ENCODE data around the gene ANKRD42. TPM values are rescaled to one million over a fixed set of nuclear protein-coding genes. Genes with fewer than 3 reads are reported as not detected.

Gene ANKRD42
- total and polyA plus RNA-seq, 5 experiments from 2014 or later, result 3.4 to 8.3 (median 6.5) TPM

DNA sequence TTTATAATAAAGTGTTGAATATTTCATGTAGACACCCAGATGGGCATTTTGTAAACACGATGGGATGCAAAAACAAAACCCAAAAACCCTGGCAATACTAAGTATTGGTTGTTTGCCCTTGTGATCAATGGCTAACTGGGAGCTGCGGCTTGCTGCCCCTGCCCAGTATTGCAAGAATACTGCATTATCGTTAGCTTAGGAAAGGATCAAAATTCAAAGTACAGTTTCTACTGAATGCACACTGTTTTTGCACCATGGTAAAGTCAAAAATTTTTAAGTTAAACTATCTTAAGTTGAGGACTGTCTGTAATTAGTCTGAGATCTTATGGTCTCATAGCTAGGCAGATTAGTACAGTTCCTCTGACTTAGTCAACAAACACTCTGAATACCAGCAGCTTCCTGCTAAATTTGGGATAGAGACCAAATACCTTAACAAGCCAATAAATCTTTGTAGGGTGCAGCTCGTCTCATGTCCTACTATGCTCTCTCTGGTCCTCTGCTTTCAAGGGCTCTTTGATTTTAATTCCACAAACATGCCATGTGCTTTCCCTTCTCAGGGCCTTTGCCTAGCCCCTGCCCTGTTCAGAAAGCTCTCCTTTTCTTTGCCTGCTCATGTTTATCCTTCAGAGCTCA is 88.7 kb downstream of the ANKRD42 start:
- peak overlapping the region in 7 of 10 donors; percentile 4 to 78 (median 26) for H3K4me3 Mint-ChIP-seq
- peak overlapping the region in 2 of 10 donors; percentile 38 to 77 for H3K27ac Mint-ChIP-seq
- DNase-seq (no peak), ATAC-seq (no peak)
- H3K36me3 Mint-ChIP-seq, result peaks cover 10 to 38% (median 12%) of the 10 kb centered on the region in 3 donors
- H3K4me1 Mint-ChIP-seq, result peaks cover 24 to 56% (median 46%) of the 10 kb centered on the region in 4 donors
- H3K9me3 Mint-ChIP-seq, result peaks cover 0 to 6% (median 0%) of the 10 kb centered on the region in 9 donors
- no peaks in the 10 kb centered on the region for H3K27me3 Mint-ChIP-seq
- POLR2A ChIA-PET, result interaction anchor here (0.8 to 1.4 kb wide), 2 partner anchors 33 to 126 kb away, joined by 3 to 6 read pairs; partner anchors contain the start of gene PCF11

DNA sequence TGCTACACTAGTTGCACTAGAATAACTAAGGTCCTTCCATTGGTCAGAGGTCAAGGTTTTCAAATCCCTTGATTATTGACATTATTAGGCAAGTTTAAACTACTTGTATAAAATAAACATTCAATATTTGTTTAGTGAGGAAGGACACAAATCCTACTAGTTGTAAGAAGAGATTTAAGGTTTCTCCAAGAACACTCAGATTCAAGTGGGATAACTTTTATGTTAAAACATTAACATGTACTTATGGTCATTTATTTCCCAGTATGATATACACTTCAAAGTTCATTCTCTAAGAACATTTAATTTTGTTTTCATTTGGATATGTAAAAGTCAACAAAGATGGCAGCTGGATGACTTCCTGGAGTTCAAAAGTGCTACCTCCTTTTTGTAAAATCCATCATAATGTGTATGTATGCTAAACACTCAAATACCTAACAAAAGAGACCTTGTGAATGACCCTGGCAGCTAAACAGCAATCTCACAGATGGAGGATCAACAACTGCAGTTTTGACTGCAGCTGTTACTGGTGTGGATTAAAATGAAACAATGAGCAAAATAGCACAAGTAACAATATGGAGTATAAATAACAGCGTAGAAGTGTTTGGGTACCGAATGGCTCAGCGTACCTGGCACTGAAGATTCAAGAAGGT is 91.1 kb downstream of the ANKRD42 start:
- ATAC-seq, result no peak
- peak in 1 of 10 donors; percentile 9 for DNase-seq
- peaks cover under 1 to 15% (median 14%) of the 10 kb centered on the region in 3 donors for H3K36me3 Mint-ChIP-seq
- peak overlapping the region; percentile 98 to 100 (median 100) for H3K27ac Mint-ChIP-seq
- no peaks in the 10 kb centered on the region for H3K27me3 Mint-ChIP-seq
- H3K9me3 Mint-ChIP-seq, result peaks cover 0 to 8% (median 0%) of the 10 kb centered on the region in 9 donors
- peak overlapping the region; percentile 89 to 99 (median 98) for H3K4me3 Mint-ChIP-seq
- POLR2A ChIA-PET, result interaction anchor here (1.2 kb wide), 2 partner anchors 383 to 384 kb away, joined by 3 to 6 read pairs; partner anchors contain the start of genes DDIAS and PRCP
- peaks cover 22 to 61% (median 46%) of the 10 kb centered on the region in 4 donors for H3K4me1 Mint-ChIP-seq

DNA sequence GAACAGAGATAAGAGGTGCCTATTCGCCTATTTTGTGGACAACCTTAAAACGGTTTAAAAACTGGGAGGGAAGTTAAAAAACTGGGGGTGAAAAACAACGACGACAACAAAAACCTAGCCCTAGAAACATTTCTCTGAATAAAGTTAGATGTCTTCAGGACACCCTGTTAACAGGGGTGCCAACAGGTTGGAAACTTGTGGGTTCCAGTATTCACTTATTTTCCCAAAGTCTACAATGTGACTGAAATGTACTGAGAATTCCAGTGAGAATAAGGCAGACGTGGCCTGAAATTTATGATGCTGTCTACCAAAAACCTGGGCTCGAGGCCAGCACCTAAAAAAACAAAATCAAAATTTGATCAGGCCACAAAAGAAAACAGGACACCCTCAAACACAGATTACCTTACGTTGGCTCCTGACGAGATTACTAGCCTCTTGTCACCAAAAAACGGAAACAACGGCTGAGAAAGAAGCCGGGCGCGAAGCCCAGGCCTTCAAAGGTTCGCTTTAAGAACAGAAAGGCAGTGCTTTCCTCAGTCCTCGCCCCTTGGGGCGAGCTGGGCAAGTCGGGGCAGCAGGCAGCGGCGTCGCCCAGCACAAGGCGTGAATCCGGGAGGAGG is 91.7 kb downstream of the ANKRD42 start:
- Mint-ChIP-seq H3K27ac (peak overlapping the region; percentile 98 to 100 (median 100)), H3K36me3 (peaks cover 0 to 14% (median 9%) of the 10 kb centered on the region in 3 donors), H3K9me3 (peaks cover 0 to 8% (median 0%) of the 10 kb centered on the region in 9 donors), H3K4me1 (peaks cover 20 to 56% (median 43%) of the 10 kb centered on the region in 4 donors), H3K27me3 (no peaks in the 10 kb centered on the region), H3K4me3 (peak overlapping the region; percentile 89 to 99 (median 98))
- peak; percentile 28 to 43 for ATAC-seq
- DNase-seq, result no peak
- POLR2A ChIA-PET, result interaction anchor here (0.6 to 2.0 kb wide), 12 partner anchors 10 to 549 kb away, joined by 3 to 22 read pairs (median 4); partner anchors contain the start of genes ANKRD42, DDIAS, PCF11 and PRCP

DNA sequence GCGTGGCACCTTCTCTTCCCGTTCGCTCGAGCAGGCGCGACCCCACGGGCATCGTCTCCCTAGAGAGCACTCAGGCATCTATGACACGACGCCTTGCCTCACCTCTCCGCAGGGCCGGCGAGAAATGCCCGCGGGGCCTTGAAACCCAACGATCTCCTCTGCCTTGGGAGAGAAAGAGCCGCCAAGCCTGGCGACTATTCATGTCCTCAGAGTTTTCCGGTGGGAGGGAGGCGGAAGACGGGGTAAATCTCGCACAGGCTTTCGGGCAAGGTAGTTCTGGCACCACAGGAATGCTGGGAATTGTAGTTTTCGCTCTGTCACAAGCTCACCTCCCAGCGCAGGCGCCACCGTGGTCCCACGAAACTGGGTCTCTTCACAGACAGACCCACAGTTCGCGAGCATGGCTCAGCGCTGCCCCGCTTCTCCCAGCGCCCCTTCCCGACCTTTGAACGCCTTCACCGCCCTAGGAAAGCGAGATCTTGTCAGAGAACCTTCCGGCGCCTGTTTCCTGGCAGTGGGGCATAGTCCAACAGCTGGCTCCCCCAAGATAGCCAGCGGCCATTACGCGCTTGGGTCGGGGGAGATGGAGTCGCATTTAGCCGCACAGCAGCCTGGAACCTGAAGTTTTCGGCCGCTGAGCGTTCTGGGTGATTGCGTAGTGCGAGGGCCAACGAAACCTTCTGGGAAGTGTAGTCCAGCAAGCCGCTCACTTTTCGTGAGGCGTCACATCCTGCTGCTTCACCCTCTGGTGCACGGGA is 92.4 kb downstream of the ANKRD42 start, which contains the start of gene CCDC90B:
CCDC90B (minus strand) TSS at position 597 of the 758 bp plus-strand sequence; CDS start at position 202, 395 bp downstream.
- DNase-seq (peak; percentile 78 to 99 (median 94)), ATAC-seq (peak; percentile 90 to 91)
- Mint-ChIP-seq H3K36me3 (peaks cover 0 to 14% (median 3%) of the 10 kb centered on the region in 3 donors), H3K27ac (peak within 1 kb of the TSS; percentile 98 to 100 (median 100)), H3K4me3 (peak within 1 kb of the TSS; percentile 89 to 99 (median 98)), H3K9me3 (peaks cover 0 to 8% (median 0%) of the 10 kb centered on the region in 9 donors), H3K4me1 (peaks cover 16 to 51% (median 37%) of the 10 kb centered on the region in 4 donors), H3K27me3 (peaks cover 0 to 1% (median 0%) of the 10 kb centered on the region in 5 donors)
- POLR2A ChIA-PET, result interaction anchor here (0.6 to 2.0 kb wide), 14 partner anchors 9 to 549 kb away, joined by 3 to 22 read pairs (median 4); partner anchors contain the start of genes ANKRD42, DDIAS, PCF11 and PRCP

DNA sequence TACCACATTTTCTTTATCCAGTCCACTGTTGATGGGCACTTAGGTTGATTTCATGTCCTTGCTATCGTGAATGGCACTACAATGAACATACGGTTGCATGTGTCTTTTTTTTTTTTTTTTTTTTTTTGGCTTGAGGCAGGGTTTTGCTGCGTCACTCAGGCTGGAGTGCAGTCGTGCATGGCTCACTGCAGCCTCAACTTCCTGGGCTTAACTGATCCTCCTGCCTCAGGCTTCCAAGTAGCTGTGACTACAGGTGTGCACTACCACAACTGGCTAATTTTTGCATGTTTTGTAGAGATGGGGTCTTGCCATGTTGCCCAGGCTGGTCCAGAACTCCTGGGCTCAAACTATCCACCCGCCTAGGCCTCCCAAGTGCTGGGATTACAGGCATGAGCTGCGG is 94.1 kb downstream of the ANKRD42 start:
- peaks cover 0 to 1% (median 0%) of the 10 kb centered on the region in 5 donors for H3K27me3 Mint-ChIP-seq
- H3K4me3 Mint-ChIP-seq, result peak overlapping the region in 3 of 10 donors; percentile 31 to 48 (median 41)
- POLR2A ChIA-PET, result interaction anchor here (0.9 to 2.0 kb wide), 2 partner anchors 131 to 428 kb away, joined by 3 to 22 read pairs; partner anchors contain the start of gene PCF11
- peak overlapping the region in 2 of 10 donors; percentile 47 to 99 for H3K27ac Mint-ChIP-seq
- peaks cover 12 to 39% (median 28%) of the 10 kb centered on the region in 4 donors for H3K4me1 Mint-ChIP-seq
- DNase-seq, result no peak
- H3K9me3 Mint-ChIP-seq, result peaks cover 0 to 8% (median 0%) of the 10 kb centered on the region in 9 donors
- peaks cover 0 to 14% (median 0%) of the 10 kb centered on the region in 3 donors for H3K36me3 Mint-ChIP-seq
- ATAC-seq, result no peak

DNA sequence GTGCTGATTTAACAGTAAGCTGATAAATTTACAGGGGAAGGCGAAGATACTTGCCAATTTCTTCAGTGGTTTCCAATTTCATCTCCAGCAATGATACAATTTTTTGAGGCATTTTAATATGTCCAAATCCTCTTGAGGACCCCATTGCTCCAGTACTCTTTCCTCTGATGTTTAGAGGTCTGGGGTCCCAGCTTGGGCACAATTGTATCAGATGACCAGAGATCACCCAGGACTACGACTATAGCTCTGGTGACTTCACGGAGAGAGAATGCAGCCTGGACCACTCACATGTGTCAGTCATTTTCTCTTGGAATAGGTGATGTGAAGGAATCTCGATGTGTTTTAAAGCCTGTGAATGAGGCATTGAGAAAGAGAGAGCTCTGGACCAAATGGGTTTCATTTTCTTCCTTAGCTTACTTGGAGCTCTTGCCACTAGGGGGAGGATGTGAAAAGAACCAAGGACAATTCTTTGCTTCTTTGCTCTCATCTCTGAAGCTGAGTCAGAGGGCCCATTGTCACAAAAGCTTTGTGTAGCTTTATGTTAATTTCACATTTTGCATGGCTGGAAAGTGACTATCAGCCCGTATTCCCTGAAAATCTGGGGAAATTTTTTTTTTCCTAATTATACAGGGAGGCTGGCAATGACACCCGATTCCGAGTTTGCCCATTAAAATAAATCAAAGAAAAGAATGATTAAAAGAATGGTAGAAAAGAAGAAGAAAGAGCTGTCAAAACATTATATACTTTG is 99.4 kb downstream of the ANKRD42 start:
- Mint-ChIP-seq H3K36me3 (peaks cover 0 to 3% (median 0%) of the 10 kb centered on the region in 3 donors), H3K9me3 (no peaks in the 10 kb centered on the region), H3K4me3 (peak overlapping the region; percentile 7 to 80 (median 63)), H3K27ac (peak overlapping the region in 2 of 10 donors; percentile 83), H3K27me3 (peaks cover 1 to 17% (median 5%) of the 10 kb centered on the region in 5 donors), H3K4me1 (peaks cover 5 to 6% (median 5%) of the 10 kb centered on the region in 4 donors)
- ATAC-seq (peak; percentile 72 to 84), DNase-seq (peak in 5 of 10 donors; percentile 5 to 44 (median 24))
- POLR2A ChIA-PET, result interaction anchor here (1.3 kb wide), 1 partner anchor 393 kb away, joined by 5 read pairs; the partner anchor contains the start of gene PRCP

DNA sequence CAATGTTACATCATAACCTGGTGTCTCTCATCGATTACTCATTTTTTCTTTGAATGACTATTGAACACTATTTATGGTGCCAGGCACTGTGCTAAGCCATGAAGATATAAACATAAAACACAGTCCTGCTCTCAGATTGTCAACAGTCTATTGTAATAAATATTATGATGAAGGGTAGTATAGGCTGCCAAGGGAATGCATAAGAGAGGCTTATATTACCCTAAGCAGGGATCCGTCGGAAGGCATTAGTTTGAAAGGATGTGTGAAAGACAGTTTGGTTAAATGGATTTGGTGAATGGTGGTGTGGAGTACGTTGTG is 99.9 kb downstream of the ANKRD42 start:
- POLR2A ChIA-PET, result no interaction called here
- no peak overlapping the region for H3K27ac Mint-ChIP-seq
- DNase-seq (no peak), ATAC-seq (no peak)
- no peak overlapping the region for H3K4me3 Mint-ChIP-seq
- no peaks in the 10 kb centered on the region for H3K36me3 Mint-ChIP-seq
- no peaks in the 10 kb centered on the region for H3K9me3 Mint-ChIP-seq
- peaks cover 1 to 17% (median 5%) of the 10 kb centered on the region in 5 donors for H3K27me3 Mint-ChIP-seq
- H3K4me1 Mint-ChIP-seq, result peaks cover 5 to 6% (median 5%) of the 10 kb centered on the region in 4 donors

DNA sequence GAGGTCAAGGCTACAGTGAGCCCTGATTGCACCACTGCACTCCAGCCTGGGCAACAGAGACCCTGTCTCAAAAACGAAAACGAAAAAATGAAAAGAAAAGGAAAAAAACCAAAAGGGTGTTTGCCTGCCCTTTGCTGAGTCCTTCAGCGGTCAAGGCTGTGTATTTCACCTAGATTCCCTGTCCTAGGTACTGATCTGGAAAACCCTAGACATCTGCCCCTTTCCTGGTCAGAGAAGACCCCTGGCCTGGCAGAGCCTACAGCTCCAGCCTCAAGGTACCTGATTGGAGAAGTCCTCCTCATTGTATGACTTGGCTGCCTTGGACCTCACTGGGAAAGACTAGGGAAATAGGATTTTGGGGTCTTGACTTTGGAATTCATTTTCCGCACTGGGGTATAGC is 100.7 kb downstream of the ANKRD42 start:
- POLR2A ChIA-PET, result no interaction called here
- no peak for ATAC-seq
- peaks cover 5 to 6% (median 5%) of the 10 kb centered on the region in 4 donors for H3K4me1 Mint-ChIP-seq
- DNase-seq, result no peak
- no peak overlapping the region for H3K27ac Mint-ChIP-seq
- H3K4me3 Mint-ChIP-seq, result no peak overlapping the region
- H3K36me3 Mint-ChIP-seq, result no peaks in the 10 kb centered on the region
- H3K27me3 Mint-ChIP-seq, result peaks cover 1 to 25% (median 9%) of the 10 kb centered on the region in 5 donors
- H3K9me3 Mint-ChIP-seq, result no peaks in the 10 kb centered on the region

Other genes with a start within 250 kb of the ANKRD42 start
- gene RAB30, start 121.8 kb upstream of the ANKRD42 start, total RNA-seq, result 10 to 100 TPM; 28.1 to 35.5 TPM
- gene RAB30, start 121.8 kb upstream of the ANKRD42 start, polyA plus RNA-seq, result 10 to 100 TPM; 10.7 to 17.4 (median 12.8) TPM
- 100 to 1,000 TPM; 199 TPM for gene PCF11, start 36.6 kb upstream of the ANKRD42 start, total RNA-seq
- gene PCF11, start 36.6 kb upstream of the ANKRD42 start, polyA plus RNA-seq, result 10 to 100 TPM; 22.5 to 33.6 (median 28.1) TPM
- 10 to 100 TPM; 31.9 to 35.9 TPM for gene CCDC90B, start 92.7 kb downstream of the ANKRD42 start, total RNA-seq
- 10 to 100 TPM; 48.5 to 54.7 (median 52.1) TPM for gene CCDC90B, start 92.7 kb downstream of the ANKRD42 start, polyA plus RNA-seq

Data from naive thymus-derived CD8-positive, alpha-beta T cell (primary cell).